WTC11 (cell line): Measurements from ENCODE around the gene CTNNBIP1. TPM values are rescaled to one million over a fixed set of nuclear protein-coding genes. Genes with fewer than 3 reads are reported as not detected.

Experiments used
- ATAC-seq: fragments of 200-7000 bp; cut with Tn5 transposase; 2 replicates; pipeline ENCODE4 v1.10.0; 2021; ENCODE audit warnings: mild to moderate bottlenecking, moderate library complexity
- CTCF ChIA-PET: fragments of 300-600 bp; sonication (Branson Sonifier 250); formaldehyde crosslinking; loops from one replicate; lab custom pipeline; 2021; ENCODE audit warnings: antibody characterized with exemption; lab: Charles Lee
- POLR2A ChIA-PET: fragments of 350-600 bp; sonication (Branson Sonifier 250); formaldehyde crosslinking; loops from one replicate; lab custom pipeline; 2021; ENCODE audit warnings: antibody characterized with exemption; lab: Charles Lee
- DNase-seq: peaks from one replicate; pipeline ENCODE4 v3.0.0; 2021; ENCODE audit warnings: low spot score
- H3K27ac Mint-ChIP-seq: 2 replicates; pipeline ENCODE4 v1.8.0; 2021; ENCODE audit warnings: mixed read lengths
- H3K27me3 Mint-ChIP-seq: 2 replicates; pipeline ENCODE4 v1.8.0; 2021; ENCODE audit warnings: low read depth, mild to moderate bottlenecking, moderate library complexity, mixed read lengths
- H3K36me3 Mint-ChIP-seq: 2 replicates; pipeline ENCODE4 v1.8.0; 2021; ENCODE audit warnings: mixed read lengths
- H3K4me1 Mint-ChIP-seq: 2 replicates; pipeline ENCODE4 v1.8.0; 2022; ENCODE audit warnings: mixed read lengths
- H3K4me3 Mint-ChIP-seq: 2 replicates; pipeline ENCODE4 v1.8.0; 2021; ENCODE audit warnings: mild to moderate bottlenecking, moderate library complexity, mixed read lengths
- H3K9me3 Mint-ChIP-seq: 2 replicates; pipeline ENCODE4 v1.8.0; 2021; ENCODE audit warnings: mixed read lengths
- ATF2 ChIP-seq: sonication (generic); formaldehyde crosslinking; IDR thresholded peaks from 2 replicates; pipeline ENCODE4 v1.8.1; 2022; ENCODE audit warnings: low read depth, missing genetic modification reagents, borderline replicate concordance
- CBFB ChIP-seq: sonication (generic); formaldehyde crosslinking; IDR thresholded peaks from 2 replicates; pipeline ENCODE4 v1.8.1; 2022; ENCODE audit warnings: mild to moderate bottlenecking, low read depth, missing genetic modification reagents
- E2F4 ChIP-seq: sonication (generic); formaldehyde crosslinking; IDR thresholded peaks from 2 replicates; pipeline ENCODE4 v1.8.1; 2022; ENCODE audit warnings: low read depth, mild to moderate bottlenecking, moderate library complexity, missing genetic modification reagents, borderline replicate concordance
- GABPB1 ChIP-seq: sonication (generic); formaldehyde crosslinking; IDR thresholded peaks from 2 replicates; pipeline ENCODE4 v1.8.1; 2023; ENCODE audit warnings: mild to moderate bottlenecking, missing genetic modification reagents
- GTF2I ChIP-seq: fragments of 250-450 bp; sonication (Bioruptor Pico); conservative IDR thresholded peaks from 2 replicates; pipeline ENCODE4 v1.4.0; 2021; ENCODE audit warnings: mild to moderate bottlenecking
- HMGA2 ChIP-seq: fragments of 250-450 bp; sonication (Bioruptor Pico); IDR thresholded peaks from 2 replicates; pipeline ENCODE4 v1.4.0; 2021; ENCODE audit warnings: mild to moderate bottlenecking, moderate library complexity
- NFYB ChIP-seq: sonication (generic); formaldehyde crosslinking; conservative IDR thresholded peaks from 2 replicates; pipeline ENCODE4 v1.8.0; 2022; ENCODE audit warnings: low read depth, missing genetic modification reagents
- ZNF232 ChIP-seq: sonication (generic); formaldehyde crosslinking; IDR thresholded peaks from 2 replicates; pipeline ENCODE4 v1.8.0; 2022; ENCODE audit warnings: mild to moderate bottlenecking, missing genetic modification reagents
- ZNF423 ChIP-seq: fragments of 250-450 bp; sonication (Bioruptor Pico); IDR thresholded peaks from 2 replicates; pipeline ENCODE4 v2.1.2; 2022; ENCODE audit warnings: mild to moderate bottlenecking, moderate library complexity
- ZNF671 ChIP-seq: fragments of 250-450 bp; sonication (Bioruptor Pico); IDR thresholded peaks from 2 replicates; pipeline ENCODE4 v1.8.0; 2021; ENCODE audit warnings: mild to moderate bottlenecking
- total RNA-seq: library from RNA; stranded (reverse); gene quantifications from 3 replicates; pipeline ENCODE4 v1.2.3, GENCODE V29; 2021
- TF ChIP-seq, protein P1 (sequence below): fragments of 250-450 bp; sonication (Bioruptor Pico); IDR thresholded peaks from 2 replicates; pipeline ENCODE4 v1.9.0; 2021; ENCODE audit warnings: mild to moderate bottlenecking, borderline replicate concordance
- TF ChIP-seq, protein P2 (sequence below): sonication (generic); formaldehyde crosslinking; IDR thresholded peaks from 2 replicates; pipeline ENCODE4 v1.8.1; 2023; ENCODE audit warnings: mild to moderate bottlenecking, missing genetic modification reagents, moderate library complexity
- TF ChIP-seq, protein P3 (sequence below): sonication (generic); formaldehyde crosslinking; conservative IDR thresholded peaks from 2 replicates; pipeline ENCODE4 v1.8.1; 2023; ENCODE audit warnings: mild to moderate bottlenecking, low read depth, missing genetic modification reagents, moderate library complexity
- TF ChIP-seq, protein P4 (sequence below): fragments of 250-450 bp; sonication (Bioruptor Pico); IDR thresholded peaks from 2 replicates; pipeline ENCODE4 v1.9.0; 2021; ENCODE audit warnings: mild to moderate bottlenecking

CTNNBIP1 gene
- total RNA-seq, 1 experiment from 2014 or later: 58.2 TPM

GRCh38 chr1:9848022-9848421 is 62.0 kb downstream of the CTNNBIP1 start (continued):
- no peak for TF ChIP-seq ATF2
- TF ChIP-seq, protein P1, sequence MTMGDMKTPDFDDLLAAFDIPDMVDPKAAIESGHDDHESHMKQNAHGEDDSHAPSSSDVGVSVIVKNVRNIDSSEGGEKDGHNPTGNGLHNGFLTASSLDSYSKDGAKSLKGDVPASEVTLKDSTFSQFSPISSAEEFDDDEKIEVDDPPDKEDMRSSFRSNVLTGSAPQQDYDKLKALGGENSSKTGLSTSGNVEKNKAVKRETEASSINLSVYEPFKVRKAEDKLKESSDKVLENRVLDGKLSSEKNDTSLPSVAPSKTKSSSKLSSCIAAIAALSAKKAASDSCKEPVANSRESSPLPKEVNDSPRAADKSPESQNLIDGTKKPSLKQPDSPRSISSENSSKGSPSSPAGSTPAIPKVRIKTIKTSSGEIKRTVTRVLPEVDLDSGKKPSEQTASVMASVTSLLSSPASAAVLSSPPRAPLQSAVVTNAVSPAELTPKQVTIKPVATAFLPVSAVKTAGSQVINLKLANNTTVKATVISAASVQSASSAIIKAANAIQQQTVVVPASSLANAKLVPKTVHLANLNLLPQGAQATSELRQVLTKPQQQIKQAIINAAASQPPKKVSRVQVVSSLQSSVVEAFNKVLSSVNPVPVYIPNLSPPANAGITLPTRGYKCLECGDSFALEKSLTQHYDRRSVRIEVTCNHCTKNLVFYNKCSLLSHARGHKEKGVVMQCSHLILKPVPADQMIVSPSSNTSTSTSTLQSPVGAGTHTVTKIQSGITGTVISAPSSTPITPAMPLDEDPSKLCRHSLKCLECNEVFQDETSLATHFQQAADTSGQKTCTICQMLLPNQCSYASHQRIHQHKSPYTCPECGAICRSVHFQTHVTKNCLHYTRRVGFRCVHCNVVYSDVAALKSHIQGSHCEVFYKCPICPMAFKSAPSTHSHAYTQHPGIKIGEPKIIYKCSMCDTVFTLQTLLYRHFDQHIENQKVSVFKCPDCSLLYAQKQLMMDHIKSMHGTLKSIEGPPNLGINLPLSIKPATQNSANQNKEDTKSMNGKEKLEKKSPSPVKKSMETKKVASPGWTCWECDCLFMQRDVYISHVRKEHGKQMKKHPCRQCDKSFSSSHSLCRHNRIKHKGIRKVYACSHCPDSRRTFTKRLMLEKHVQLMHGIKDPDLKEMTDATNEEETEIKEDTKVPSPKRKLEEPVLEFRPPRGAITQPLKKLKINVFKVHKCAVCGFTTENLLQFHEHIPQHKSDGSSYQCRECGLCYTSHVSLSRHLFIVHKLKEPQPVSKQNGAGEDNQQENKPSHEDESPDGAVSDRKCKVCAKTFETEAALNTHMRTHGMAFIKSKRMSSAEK: no peak
- TF ChIP-seq, protein P2, sequence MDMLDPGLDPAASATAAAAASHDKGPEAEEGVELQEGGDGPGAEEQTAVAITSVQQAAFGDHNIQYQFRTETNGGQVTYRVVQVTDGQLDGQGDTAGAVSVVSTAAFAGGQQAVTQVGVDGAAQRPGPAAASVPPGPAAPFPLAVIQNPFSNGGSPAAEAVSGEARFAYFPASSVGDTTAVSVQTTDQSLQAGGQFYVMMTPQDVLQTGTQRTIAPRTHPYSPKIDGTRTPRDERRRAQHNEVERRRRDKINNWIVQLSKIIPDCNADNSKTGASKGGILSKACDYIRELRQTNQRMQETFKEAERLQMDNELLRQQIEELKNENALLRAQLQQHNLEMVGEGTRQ (CRISPR knock-in tag): no peak
- no peak for TF ChIP-seq ZNF671 (CRISPR knock-in tag)
- TF ChIP-seq HMGA2 (CRISPR knock-in tag): no peak
- TF ChIP-seq, protein P3, sequence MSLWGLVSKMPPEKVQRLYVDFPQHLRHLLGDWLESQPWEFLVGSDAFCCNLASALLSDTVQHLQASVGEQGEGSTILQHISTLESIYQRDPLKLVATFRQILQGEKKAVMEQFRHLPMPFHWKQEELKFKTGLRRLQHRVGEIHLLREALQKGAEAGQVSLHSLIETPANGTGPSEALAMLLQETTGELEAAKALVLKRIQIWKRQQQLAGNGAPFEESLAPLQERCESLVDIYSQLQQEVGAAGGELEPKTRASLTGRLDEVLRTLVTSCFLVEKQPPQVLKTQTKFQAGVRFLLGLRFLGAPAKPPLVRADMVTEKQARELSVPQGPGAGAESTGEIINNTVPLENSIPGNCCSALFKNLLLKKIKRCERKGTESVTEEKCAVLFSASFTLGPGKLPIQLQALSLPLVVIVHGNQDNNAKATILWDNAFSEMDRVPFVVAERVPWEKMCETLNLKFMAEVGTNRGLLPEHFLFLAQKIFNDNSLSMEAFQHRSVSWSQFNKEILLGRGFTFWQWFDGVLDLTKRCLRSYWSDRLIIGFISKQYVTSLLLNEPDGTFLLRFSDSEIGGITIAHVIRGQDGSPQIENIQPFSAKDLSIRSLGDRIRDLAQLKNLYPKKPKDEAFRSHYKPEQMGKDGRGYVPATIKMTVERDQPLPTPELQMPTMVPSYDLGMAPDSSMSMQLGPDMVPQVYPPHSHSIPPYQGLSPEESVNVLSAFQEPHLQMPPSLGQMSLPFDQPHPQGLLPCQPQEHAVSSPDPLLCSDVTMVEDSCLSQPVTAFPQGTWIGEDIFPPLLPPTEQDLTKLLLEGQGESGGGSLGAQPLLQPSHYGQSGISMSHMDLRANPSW (CRISPR knock-in tag): no peak

DNA sequence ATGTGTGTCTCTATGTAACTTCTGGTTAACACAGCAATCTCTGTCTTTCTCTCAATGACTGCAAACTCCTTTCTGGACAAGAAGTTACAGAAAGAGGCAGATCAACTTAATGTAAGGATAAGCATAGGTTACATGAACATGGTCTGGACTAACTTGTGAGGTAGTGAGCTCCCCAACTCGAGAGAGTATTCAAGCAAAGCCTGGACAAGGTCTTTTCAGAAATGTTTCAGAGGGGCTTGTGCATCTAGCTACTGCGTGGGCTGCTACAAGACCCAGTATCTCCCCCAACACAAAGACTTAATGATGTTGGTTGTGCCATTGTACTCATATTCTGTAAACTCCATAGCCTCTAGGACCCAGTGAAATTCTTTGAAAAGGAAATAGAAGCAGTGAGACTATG is 62.8 kb downstream of the CTNNBIP1 start:
- CTCF ChIA-PET: interaction anchor here (0.9 to 1.5 kb wide), 8 partner anchors 12 to 232 kb away, joined by 3 to 6 read pairs (median 3); no protein-coding TSS in a partner anchor

DNA sequence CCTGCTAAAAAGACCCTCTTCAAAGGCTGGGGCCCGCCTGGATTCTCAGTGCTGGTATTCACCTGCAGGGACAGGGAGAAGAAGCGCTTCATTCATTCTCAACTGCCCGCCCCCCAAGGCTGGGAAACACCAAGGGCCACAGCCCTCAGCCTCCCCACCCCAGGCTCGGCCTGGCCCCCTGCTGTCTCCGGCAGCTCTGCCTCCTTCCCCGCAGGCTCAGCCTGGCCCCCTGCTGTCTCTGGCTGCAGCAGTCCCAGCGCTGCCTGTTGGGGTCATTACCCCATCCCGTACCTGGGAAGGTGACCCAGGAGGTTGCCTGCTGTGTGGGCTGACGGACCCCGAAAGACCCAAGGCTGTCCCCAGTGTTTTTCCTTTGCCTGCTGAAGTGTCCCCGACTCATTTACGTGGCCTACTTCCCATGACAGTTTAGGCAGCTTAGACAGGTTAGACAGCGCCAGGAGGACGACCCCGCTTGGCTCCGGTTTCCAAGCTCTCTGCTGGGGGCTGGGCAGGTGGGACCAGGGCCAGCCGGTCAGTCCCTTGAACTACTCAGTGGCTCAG is 63.4 kb downstream of the CTNNBIP1 start:
- no peaks in the 10 kb centered on the region for H3K27me3 Mint-ChIP-seq
- no peak overlapping the region for H3K4me3 Mint-ChIP-seq
- TF ChIP-seq, protein P4, sequence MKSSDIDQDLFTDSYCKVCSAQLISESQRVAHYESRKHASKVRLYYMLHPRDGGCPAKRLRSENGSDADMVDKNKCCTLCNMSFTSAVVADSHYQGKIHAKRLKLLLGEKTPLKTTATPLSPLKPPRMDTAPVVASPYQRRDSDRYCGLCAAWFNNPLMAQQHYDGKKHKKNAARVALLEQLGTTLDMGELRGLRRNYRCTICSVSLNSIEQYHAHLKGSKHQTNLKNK: no peak
- TF ChIP-seq CBFB (CRISPR knock-in tag) (no peak), GABPB1 (CRISPR knock-in tag) (no peak), NFYB (CRISPR knock-in tag) (peak; percentile 9; the same call in 1 of the 2 replicates), ZNF423 (CRISPR knock-in tag) (peak; percentile 88), E2F4 (CRISPR knock-in tag) (no peak)
- TF ChIP-seq, all 79 proteins: peak for 2
- POLR2A ChIA-PET: no interaction called here
- no peaks in the 10 kb centered on the region for H3K9me3 Mint-ChIP-seq
- DNase-seq (no peak), ATAC-seq (no peak)
- CTCF ChIA-PET: interaction anchor here (0.9 to 1.5 kb wide), 6 partner anchors 13 to 231 kb away, joined by 3 to 6 read pairs (median 3); no protein-coding TSS in a partner anchor
- H3K36me3 Mint-ChIP-seq: no peaks in the 10 kb centered on the region
- H3K27ac Mint-ChIP-seq: no peak overlapping the region
- peaks cover 32% of the 10 kb centered on the region for H3K4me1 Mint-ChIP-seq

More for the DNA sequence above, 62.8 kb downstream of the CTNNBIP1 start:
- H3K4me1 Mint-ChIP-seq: peaks cover 32% of the 10 kb centered on the region
- POLR2A ChIA-PET: interaction anchor here (0.7 kb wide), 1 partner anchor 17 kb away, joined by 3 read pairs; no protein-coding TSS in a partner anchor
- no peaks in the 10 kb centered on the region for H3K36me3 Mint-ChIP-seq
- DNase-seq (no peak), ATAC-seq (no peak)
- TF ChIP-seq ZNF232 (CRISPR knock-in tag): no peak
- TF ChIP-seq GTF2I: peak; percentile 69; the same call in 1 of the 2 replicates
- no peaks in the 10 kb centered on the region for H3K9me3 Mint-ChIP-seq
- H3K4me3 Mint-ChIP-seq: no peak overlapping the region
- H3K27ac Mint-ChIP-seq: no peak overlapping the region; the same call in 1 of the 2 replicates
- H3K27me3 Mint-ChIP-seq: no peaks in the 10 kb centered on the region
